Activated T-helper 17 cell treated with anti-CD3 and anti-CD28 coated beads, Interleukin-2, amount 50 U/mL, for 72 hours (primary cell): ENCODE data around the gene SLC34A3. TPM values are rescaled to one million over a fixed set of nuclear protein-coding genes. Genes with fewer than 3 reads are reported as not detected.
"Not testable (repeated sequence)": the region's sequence is repeated elsewhere in the genome, so short reads cannot be mapped to it uniquely, and the experiment has no call there.

Source experiments
- ATAC-seq: fragments of 150-1000 bp; cut with Tn5 transposase; replicated peaks from 2 replicates; pipeline ENCODE4 v1.10.0; 2021; ENCODE audit warnings: mild to moderate bottlenecking, moderate library complexity
- H3K27ac Mint-ChIP-seq: one replicate; pipeline ENCODE4 v1.8.0; 2022; ENCODE audit warnings: mixed read lengths
- H3K27me3 Mint-ChIP-seq: one replicate; pipeline ENCODE4 v1.8.0; 2022; ENCODE audit warnings: mixed read lengths
- H3K36me3 Mint-ChIP-seq: one replicate; pipeline ENCODE4 v1.8.0; 2022; ENCODE audit warnings: low read depth, mild to moderate bottlenecking, mixed read lengths
- H3K4me1 Mint-ChIP-seq: one replicate; pipeline ENCODE4 v1.8.0; 2022; ENCODE audit warnings: mixed read lengths
- H3K4me3 Mint-ChIP-seq: one replicate; pipeline ENCODE4 v1.8.0; 2022; ENCODE audit warnings: mild to moderate bottlenecking, mixed read lengths
- H3K9me3 Mint-ChIP-seq: one replicate; pipeline ENCODE4 v1.8.0; 2022; ENCODE audit warnings: mixed read lengths
- total RNA-seq, 2 donors: library from RNA; stranded (reverse); gene quantifications; one replicate each; pipeline ENCODE4 v1.2.3, GENCODE V29; 2022

SLC34A3 gene
- total RNA-seq, 2 donors from 2014 or later = not detected

DNA sequence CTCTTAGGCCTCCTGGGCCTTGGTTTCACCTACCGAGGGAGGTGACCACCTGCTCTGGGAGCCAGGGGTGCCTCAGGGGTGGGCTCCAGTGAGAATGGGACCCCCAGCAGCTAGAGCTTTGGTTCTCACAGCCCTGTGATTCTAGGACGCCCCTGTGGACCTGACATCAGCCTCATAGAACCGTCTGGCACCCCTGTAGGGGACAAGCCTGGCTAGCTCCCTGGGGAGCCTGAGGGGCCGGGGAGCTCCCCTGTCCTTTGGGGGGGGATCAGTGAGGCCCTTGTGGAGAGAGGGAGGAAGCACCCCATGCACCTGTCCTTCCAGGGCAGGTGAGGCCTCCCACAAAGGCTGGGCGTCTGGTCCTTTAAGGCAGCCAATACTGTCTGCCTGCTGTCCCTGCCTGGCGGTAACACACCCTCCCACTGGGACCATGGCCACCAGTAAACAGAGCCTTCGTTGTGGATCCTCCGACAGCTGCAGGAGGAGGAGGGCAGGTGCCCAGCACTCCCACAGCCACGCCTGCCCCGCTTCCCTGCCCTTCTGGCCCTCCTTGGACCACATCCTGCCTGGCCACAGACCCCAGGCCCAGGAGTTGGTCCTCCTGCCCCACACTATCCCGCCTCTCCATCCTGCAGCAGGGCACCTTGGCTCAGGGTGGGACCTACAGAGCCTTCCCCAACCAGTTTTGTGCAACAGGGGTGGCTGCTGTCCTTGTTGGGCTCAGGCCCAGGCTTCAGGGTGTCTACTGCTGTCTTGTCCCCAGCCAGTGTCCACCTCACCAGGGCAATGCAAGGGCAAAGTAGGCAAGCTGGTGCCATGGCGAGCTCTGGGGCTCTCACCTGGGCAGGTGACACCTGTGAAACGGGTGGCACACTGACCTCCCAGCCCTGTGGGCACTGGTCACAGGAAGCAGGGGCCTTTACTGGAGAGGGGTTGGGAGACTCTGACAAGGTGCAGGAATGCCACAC, 7.3 kb downstream of the SLC34A3 start:
- peaks cover 5% of the 10 kb centered on the region for H3K4me1 Mint-ChIP-seq
- peak overlapping the region; percentile 71 for H3K4me3 Mint-ChIP-seq
- no peaks in the 10 kb centered on the region for H3K9me3 Mint-ChIP-seq
- ATAC-seq = no peak
- peaks cover 20% of the 10 kb centered on the region for H3K36me3 Mint-ChIP-seq
- peaks cover 4% of the 10 kb centered on the region for H3K27me3 Mint-ChIP-seq
- no peak overlapping the region for H3K27ac Mint-ChIP-seq

DNA sequence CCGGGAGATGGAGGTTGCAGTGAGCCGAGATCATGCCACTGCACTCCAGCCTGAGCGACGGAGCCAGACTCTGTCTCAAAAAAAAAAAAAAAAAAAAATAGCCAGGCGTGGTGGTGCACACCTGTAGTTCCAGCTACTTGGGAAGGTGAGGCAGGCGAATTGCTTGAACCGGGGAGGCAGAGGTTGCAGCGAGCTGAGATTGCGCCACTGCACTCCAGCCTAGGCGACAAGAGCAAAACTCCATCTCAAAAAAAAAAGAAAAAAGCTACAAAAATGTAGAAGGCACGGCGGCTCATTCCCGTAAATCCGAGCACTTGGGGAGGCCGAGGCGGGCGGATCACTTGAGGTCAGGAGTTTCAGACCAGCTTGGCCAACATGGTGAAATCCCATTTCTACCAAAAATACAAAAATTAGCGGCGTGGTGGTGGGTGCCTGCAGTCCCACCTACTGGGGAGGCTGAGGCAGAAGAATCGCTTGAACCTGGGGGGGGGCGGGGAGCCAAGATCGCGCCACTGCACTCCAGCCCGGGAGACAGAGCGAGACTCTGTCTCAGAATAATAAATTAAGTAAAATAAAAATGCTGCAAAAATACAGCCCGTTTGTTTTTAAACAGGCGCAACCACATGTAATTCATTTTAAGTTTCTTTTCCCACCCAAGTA, 9.0 kb downstream of the SLC34A3 start:
- peak overlapping the region; percentile 71 for H3K4me3 Mint-ChIP-seq
- not testable (repeated sequence) for ATAC-seq, H3K27ac Mint-ChIP-seq, H3K9me3 Mint-ChIP-seq, H3K27me3 Mint-ChIP-seq, H3K4me1 Mint-ChIP-seq
- peaks cover 34% of the 10 kb centered on the region for H3K36me3 Mint-ChIP-seq

DNA sequence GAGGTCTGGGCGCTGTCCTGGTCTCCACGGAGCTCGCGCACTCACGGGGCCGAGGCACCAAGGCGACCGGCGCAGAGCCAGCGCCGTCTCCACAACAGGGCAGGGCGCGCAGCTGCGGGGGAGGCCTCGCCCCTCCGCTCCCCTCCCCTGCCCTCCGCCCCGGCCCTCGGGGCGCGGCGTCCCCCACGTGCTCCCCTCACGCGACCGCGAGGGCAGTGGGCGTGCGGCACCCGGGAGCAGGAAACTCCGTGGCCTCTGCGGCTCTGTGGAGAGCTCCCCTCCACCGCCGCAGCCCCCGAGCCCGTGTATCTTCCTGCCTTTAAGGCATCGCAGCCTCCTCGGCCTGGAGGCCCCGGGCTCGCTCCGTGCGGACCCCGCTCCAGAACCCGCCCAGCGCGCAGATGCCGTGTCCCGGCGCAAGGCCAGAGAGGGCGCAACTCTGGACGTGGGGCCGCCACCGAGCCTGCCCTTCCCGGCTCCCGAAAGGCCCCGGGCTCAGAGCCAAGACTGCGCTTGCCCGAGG, 9.7 kb downstream of the SLC34A3 start:
- peak overlapping the region; percentile 82 for H3K4me3 Mint-ChIP-seq
- peaks cover 5% of the 10 kb centered on the region for H3K4me1 Mint-ChIP-seq
- peaks cover 34% of the 10 kb centered on the region for H3K36me3 Mint-ChIP-seq
- peak overlapping the region; percentile 96 for H3K27ac Mint-ChIP-seq
- peak; percentile 15 for ATAC-seq
- no peaks in the 10 kb centered on the region for H3K9me3 Mint-ChIP-seq
- no peaks in the 10 kb centered on the region for H3K27me3 Mint-ChIP-seq

DNA sequence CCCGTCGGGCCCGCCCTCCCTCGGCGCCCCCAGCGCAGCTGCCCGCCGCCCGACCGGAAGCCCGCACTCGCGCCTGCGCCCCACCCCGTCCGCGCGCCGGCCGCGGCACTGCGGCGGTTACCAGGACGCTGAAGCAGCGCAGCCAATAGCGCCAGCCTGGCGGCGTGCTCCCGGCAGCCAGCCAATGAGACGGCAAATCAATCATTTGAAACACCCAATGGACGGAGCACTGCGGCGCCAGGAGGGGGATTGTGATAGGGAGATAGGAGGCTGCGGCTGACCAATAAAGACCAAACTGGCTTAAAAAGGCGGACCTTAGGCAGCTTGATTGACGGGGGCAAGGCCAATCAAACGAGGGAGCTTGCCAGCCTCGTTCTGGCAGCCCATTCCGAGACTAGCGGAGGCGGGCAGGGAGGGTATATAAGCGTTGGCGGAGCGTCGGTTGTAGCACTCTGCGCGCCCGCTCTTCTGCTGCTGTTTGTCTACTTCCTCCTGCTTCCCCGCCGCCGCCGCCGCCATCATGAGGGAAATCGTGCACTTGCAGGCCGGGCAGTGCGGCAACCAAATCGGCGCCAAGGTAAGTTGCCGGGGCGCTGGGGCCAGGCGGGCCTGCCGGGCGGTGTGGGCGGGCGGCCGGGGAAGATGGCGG, 10.3 kb downstream of the SLC34A3 start, which contains the start of gene TUBB4B:
Gene TUBB4B, plus strand, starts transcription at position 447 of the 649 bp plus-strand sequence. Its CDS starts 74 bp downstream, at position 521.
- H3K9me3 Mint-ChIP-seq = no peaks in the 10 kb centered on the region
- H3K27me3 Mint-ChIP-seq = no peaks in the 10 kb centered on the region
- peak within 1 kb of the TSS; percentile 96 for H3K27ac Mint-ChIP-seq
- peaks cover 34% of the 10 kb centered on the region for H3K36me3 Mint-ChIP-seq
- peak within 1 kb of the TSS; percentile 82 for H3K4me3 Mint-ChIP-seq
- H3K4me1 Mint-ChIP-seq = peaks cover 5% of the 10 kb centered on the region
- peak; percentile 87 for ATAC-seq

DNA sequence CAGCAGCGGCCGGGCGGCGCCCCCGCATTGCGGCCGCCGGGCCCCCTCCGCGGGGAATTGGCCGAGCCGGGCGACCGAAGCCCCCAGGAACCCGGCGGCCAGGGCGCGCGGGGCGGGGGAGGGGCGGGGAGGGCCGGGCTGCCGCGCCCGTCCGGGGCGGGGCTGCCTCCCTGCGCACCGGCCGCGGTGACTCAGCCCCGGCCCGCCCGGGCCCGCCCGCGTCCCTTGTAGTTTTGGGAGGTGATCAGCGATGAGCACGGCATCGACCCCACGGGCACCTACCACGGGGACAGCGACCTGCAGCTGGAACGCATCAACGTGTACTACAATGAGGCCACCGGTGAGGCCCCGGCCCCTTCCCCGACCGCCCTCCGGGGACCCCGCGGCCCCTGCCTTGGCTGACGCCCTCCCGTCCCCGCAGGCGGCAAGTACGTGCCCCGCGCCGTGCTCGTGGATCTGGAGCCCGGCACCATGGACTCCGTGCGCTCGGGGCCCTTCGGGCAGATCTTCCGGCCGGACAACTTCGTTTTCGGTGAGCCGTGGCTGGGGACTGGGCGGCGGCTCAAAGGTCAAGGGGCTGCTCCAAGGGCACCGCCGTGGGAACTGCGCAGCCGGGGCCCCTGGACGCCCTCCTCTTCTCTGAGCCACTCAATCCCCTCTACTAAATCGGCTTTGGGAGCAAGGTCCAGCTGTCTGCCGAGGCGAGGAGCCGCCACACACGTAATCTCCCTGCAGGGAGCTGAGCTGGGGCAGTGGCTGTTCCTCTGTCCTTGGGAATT, 11.0 kb downstream of the SLC34A3 start:
- ATAC-seq = peak; percentile 51
- Mint-ChIP-seq H3K27ac (peak overlapping the region; percentile 96), H3K4me1 (peaks cover 5% of the 10 kb centered on the region)

DNA sequence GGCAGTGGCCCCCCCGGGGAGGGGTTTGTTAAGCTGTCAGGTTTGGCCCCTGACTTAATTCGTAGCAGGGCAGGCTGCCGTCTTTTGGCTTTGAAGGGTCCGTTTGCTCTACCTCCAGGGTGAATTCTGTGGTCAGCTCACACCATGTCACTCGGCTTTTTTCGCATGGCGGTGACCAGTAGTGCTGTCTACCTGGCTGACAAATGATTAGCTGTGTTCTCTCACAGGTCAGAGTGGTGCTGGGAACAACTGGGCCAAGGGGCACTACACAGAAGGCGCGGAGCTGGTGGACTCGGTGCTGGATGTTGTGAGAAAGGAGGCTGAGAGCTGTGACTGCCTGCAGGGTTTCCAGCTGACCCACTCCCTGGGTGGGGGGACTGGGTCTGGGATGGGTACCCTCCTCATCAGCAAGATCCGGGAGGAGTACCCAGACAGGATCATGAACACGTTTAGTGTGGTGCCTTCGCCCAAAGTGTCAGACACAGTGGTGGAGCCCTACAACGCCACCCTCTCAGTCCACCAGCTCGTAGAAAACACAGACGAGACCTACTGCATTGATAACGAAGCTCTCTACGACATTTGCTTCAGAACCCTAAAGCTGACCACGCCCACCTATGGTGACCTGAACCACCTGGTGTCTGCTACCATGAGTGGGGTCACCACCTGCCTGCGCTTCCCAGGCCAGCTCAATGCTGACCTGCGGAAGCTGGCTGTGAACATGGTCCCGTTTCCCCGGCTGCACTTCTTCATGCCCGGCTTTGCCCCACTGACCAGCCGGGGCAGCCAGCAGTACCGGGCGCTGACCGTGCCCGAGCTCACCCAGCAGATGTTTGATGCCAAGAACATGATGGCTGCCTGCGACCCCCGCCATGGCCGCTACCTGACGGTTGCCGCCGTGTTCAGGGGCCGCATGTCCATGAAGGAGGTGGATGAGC, 11.8 kb downstream of the SLC34A3 start:
- Mint-ChIP-seq H3K36me3 (peaks cover 34% of the 10 kb centered on the region), H3K27me3 (no peaks in the 10 kb centered on the region), H3K9me3 (no peaks in the 10 kb centered on the region), H3K27ac (peak overlapping the region; percentile 46), H3K4me1 (peaks cover 5% of the 10 kb centered on the region), H3K4me3 (peak overlapping the region; percentile 82)
- ATAC-seq = no peak

More for the DNA sequence above, 11.0 kb downstream of the SLC34A3 start:
- Mint-ChIP-seq H3K27me3 (no peaks in the 10 kb centered on the region), H3K36me3 (peaks cover 34% of the 10 kb centered on the region), H3K9me3 (no peaks in the 10 kb centered on the region), H3K4me3 (peak overlapping the region; percentile 82)

DNA sequence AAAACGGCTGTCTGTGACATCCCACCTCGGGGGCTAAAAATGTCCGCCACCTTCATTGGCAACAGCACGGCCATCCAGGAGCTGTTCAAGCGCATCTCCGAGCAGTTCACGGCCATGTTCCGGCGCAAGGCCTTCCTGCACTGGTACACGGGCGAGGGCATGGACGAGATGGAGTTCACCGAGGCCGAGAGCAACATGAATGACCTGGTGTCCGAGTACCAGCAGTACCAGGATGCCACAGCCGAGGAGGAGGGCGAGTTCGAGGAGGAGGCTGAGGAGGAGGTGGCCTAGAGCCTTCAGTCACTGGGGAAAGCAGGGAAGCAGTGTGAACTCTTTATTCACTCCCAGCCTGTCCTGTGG, 12.5 kb downstream of the SLC34A3 start:
- not testable (repeated sequence) for H3K9me3 Mint-ChIP-seq, ATAC-seq, H3K27me3 Mint-ChIP-seq, H3K4me1 Mint-ChIP-seq, H3K27ac Mint-ChIP-seq
- Mint-ChIP-seq H3K36me3 (peaks cover 34% of the 10 kb centered on the region), H3K4me3 (peak overlapping the region; percentile 82)

DNA sequence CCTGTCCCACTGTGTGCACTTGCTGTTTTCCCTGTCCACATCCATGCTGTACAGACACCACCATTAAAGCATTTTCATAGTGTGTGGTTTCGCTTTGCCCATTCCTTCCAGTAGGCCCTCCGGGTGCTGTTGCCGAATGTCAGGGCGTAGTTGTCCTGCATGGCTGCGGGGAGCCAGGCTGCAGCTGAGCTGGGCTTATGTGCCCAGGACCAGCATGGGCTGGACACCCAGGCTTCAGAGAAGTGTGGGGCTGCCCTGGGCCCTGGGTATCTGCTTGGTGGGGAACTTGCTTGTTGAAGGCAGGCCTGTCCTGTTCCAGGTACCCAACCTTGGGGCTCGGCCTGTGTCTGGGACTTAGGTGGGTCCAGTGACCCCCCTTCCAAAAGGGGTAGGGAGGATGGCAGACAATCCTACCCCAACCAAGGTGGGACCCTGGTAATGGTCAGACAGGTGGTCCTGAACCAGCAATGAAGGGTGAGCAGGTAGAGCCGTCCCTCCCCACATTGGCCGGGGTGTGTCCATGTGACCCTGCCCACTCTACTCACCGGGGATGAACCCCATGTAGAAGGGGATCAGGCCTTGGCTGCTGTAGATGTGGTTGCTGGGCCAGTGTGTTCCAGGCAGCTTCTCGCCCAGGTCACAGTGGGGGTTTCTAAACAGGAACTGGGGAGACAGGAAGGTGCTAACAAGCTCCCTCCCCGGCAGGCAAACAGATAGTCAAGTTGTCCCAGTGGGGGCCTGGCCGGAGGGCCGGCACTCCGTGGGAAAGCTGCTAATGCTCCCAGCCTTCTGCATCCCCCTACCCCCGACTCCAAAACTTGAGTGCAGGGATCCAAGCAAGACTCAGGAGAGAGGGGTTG, 13.2 kb downstream of the SLC34A3 start:
- Mint-ChIP-seq H3K27me3 (no peaks in the 10 kb centered on the region), H3K9me3 (no peaks in the 10 kb centered on the region), H3K36me3 (peaks cover 34% of the 10 kb centered on the region), H3K4me3 (peak overlapping the region; percentile 4), H3K4me1 (peaks cover 5% of the 10 kb centered on the region), H3K27ac (no peak overlapping the region)
- ATAC-seq = no peak

DNA sequence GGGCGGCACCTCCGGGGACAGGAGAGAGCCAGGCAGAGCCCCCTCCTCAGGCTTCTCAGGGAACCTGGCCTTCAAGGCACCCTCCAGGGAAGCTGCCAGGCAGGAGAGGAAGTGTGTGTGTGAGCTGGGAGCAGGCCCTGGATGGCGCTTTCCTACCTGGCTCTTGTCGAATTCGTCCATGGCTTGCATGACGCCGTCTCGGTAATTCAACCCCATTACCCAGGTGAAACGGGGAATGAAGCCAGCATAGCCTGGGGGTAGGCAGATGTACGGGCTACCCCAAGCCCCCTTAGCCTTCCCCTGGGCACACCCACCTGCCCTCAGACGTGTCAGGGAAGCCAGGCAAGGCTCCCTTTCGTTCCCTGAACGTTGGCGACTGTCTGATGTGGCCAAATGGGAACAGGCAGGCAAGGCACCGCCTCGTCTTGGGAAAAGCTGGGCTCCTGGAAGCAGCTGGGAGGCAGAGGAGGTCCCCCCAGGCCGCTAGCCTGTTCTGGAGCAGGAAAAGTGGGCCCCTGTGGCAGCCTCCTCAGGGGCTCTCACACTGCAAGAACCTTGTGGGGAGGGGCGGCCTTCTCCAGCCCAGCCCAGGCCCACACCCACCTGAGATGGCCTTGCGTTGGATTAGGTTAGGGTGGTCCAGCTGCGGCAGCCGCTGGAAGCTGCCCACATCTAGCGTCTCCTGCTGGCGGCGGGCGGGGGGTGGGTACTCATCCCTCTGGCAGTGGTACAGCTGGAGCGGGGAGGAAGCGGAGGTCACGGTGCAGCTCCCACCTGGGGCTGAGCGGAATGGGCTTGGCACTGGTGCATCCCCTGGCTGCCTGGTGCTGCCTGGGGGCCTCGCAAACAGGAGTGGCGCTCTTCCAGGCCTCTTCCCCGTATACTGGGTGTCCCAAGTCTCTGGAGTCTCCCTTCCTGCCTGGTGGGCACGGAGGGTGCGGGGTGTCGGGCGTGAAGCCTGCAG, 14.1 kb downstream of the SLC34A3 start:
- H3K9me3 Mint-ChIP-seq = no peaks in the 10 kb centered on the region
- H3K27me3 Mint-ChIP-seq = no peaks in the 10 kb centered on the region
- H3K36me3 Mint-ChIP-seq = peaks cover 34% of the 10 kb centered on the region
- no peak overlapping the region for H3K27ac Mint-ChIP-seq
- no peak for ATAC-seq
- H3K4me1 Mint-ChIP-seq = peaks cover 5% of the 10 kb centered on the region
- H3K4me3 Mint-ChIP-seq = no peak overlapping the region

DNA sequence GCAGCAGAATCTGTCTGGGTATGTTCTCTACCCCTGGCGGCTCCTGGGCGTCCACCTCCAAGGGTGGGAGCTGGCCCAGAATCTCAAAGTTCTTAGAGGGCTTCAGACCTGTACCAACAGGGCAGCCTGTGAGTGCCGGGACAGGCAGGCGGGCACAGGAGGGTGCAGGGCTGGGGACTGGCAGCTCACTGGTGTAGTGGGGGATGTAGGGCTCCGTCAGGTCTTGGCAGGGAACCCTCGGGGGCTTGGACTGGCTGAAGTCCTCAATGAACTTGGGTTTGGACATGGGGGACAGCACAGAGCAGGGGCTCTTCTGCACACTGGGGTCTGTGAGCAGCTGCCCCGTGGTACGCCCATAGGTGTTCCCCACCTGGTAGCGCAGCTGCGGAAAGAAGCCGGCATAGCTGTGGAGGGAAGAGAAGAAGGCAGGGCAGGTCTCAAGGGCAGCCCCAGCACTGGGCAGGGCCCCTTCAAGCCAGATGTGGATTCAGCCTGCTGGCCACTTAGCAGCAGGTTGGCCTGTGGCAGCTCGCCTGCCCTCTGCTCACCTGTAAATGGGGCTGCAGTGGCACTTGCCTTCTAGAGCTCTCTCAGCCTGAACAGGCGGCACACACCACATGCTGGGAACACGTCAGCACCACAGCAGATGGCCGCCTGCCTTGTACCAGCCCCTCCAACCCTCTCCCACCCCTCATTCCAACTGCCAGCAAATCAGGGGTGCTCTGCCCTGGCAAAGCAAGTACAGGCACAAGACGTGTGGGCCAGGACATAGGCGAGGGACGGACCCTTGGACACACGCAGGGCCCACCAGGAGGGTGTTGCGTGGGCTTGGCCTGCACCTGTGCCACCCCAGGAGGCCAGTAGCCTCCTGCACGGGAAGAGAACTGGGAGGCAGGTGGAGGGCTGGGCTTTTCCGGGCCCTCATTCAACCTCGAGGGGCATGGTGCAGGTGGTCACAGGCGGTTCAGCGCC, 15.0 kb downstream of the SLC34A3 start:
- no peaks in the 10 kb centered on the region for H3K27me3 Mint-ChIP-seq
- H3K36me3 Mint-ChIP-seq = peaks cover 33% of the 10 kb centered on the region
- no peak overlapping the region for H3K27ac Mint-ChIP-seq
- H3K9me3 Mint-ChIP-seq = no peaks in the 10 kb centered on the region
- no peak for ATAC-seq
- no peak overlapping the region for H3K4me3 Mint-ChIP-seq
- peaks cover 5% of the 10 kb centered on the region for H3K4me1 Mint-ChIP-seq
